HEK293 (cell line): ENCODE data around the gene UBR4.

Experiments used
- CTCF ChIA-PET: fragments of 350-600 bp; formaldehyde crosslinking; extraction: SDS; loops from one replicate; lab custom pipeline; 2021; ENCODE audit warnings: antibody characterized with exemption; lab: Yijun Ruan, JAX
- POLR2A ChIA-PET: fragments of 300-600 bp; formaldehyde crosslinking; extraction: SDS; loops from one replicate; lab custom pipeline; 2020; ENCODE audit warnings: antibody characterized with exemption, inconsistent platforms; lab: Yijun Ruan, JAX
- H3K27ac ChIP-seq: fragments of 200-500 bp; sonication (Bioruptor generic); 2 replicates; pipeline ENCODE4 v1.5.1; 2014; ENCODE audit warnings: low read depth, low read length, control low read depth, inconsistent platforms; ENCODE audit errors: extremely low read depth
- H3K36me3 ChIP-seq, 2 experiments: fragments of 200-500 bp in 1 of 2; sonication (Bioruptor generic) in 1 of 2; 1 replicate in 1 of 2; 2 replicates in 1 of 2; pipeline ENCODE4 v1.5.1; 2014 to 2017; ENCODE audit warnings: inconsistent platforms in 2 of 2, low read length in 2 of 2; ENCODE audit not compliant: control insufficient read depth in 2 of 2, insufficient read depth in 1 of 2
- H3K4me1 ChIP-seq: fragments of 200-500 bp; sonication (Bioruptor generic); 2 replicates; pipeline ENCODE4 v1.5.1; 2014; ENCODE audit warnings: mild to moderate bottlenecking, low read length, inconsistent platforms; ENCODE audit not compliant: control insufficient read depth, insufficient read depth
- H3K4me3 ChIP-seq: 2 replicates; pipeline ENCODE4 v1.5.1; 2011; ENCODE audit warnings: low read depth, mild to moderate bottlenecking, control low read depth, low read length, moderate library complexity
- H3K9me3 ChIP-seq: fragments of 200-500 bp; sonication (Bioruptor generic); 2 replicates; pipeline ENCODE4 v1.5.1; 2014; ENCODE audit warnings: low read depth, low read length, inconsistent platforms; ENCODE audit not compliant: control insufficient read depth, insufficient read depth
- HOXC10 ChIP-seq: sonication (generic); formaldehyde crosslinking; IDR thresholded peaks from 2 replicates; pipeline ENCODE4 v1.8.1; 2023; ENCODE audit warnings: mild to moderate bottlenecking, missing genetic modification reagents
- IKZF3 ChIP-seq: fragments of 450-650 bp; IDR thresholded peaks from 2 replicates; pipeline ENCODE4 v1.5.0; 2018; ENCODE audit warnings: missing biosample characterization, mild to moderate bottlenecking, missing genetic modification characterization, moderate library complexity
- MEIS1 ChIP-seq: sonication (generic); formaldehyde crosslinking; IDR thresholded peaks from 2 replicates; pipeline ENCODE4 v1.8.1; 2022; ENCODE audit warnings: missing genetic modification reagents, mild to moderate bottlenecking, borderline replicate concordance
- MZF1 ChIP-seq: fragments of 450-650 bp; formaldehyde crosslinking; IDR thresholded peaks from 2 replicates; pipeline ENCODE4 v1.5.1; 2017; ENCODE audit warnings: missing biosample characterization, missing genetic modification characterization, borderline replicate concordance
- PRDM1 ChIP-seq: fragments of 450-650 bp; formaldehyde crosslinking; IDR thresholded peaks from 2 replicates; pipeline ENCODE4; 2016; ENCODE audit warnings: missing biosample characterization, missing genetic modification characterization
- TRIM28 ChIP-seq: IDR thresholded peaks from 2 replicates; pipeline ENCODE4 v1.6.1; 2011; ENCODE audit warnings: low read length, control low read depth, borderline replicate concordance
- ZFP69B ChIP-seq: fragments of 450-650 bp; formaldehyde crosslinking; IDR thresholded peaks from 2 replicates; pipeline ENCODE4 v1.5.1; 2016; ENCODE audit warnings: missing biosample characterization, missing genetic modification characterization
- ZNF10 ChIP-seq: fragments of 450-650 bp; formaldehyde crosslinking; IDR thresholded peaks from 2 replicates; pipeline ENCODE4 v1.5.1; 2017; ENCODE audit warnings: missing biosample characterization, missing genetic modification characterization
- ZNF140 ChIP-seq: fragments of 450-650 bp; formaldehyde crosslinking; IDR thresholded peaks from 2 replicates; pipeline ENCODE4 v1.5.1; 2016; ENCODE audit warnings: missing biosample characterization, missing genetic modification characterization
- ZNF155 ChIP-seq: fragments of 450-650 bp; formaldehyde crosslinking; IDR thresholded peaks from 2 replicates; pipeline ENCODE4 v1.5.1; 2016; ENCODE audit warnings: missing biosample characterization, missing genetic modification characterization
- ZNF354C ChIP-seq: fragments of 450-650 bp; formaldehyde crosslinking; IDR thresholded peaks from 2 replicates; pipeline ENCODE4 v1.5.1; 2016; ENCODE audit warnings: missing biosample characterization, missing genetic modification characterization, low read depth, borderline replicate concordance
- ZNF501 ChIP-seq: fragments of 450-650 bp; formaldehyde crosslinking; IDR thresholded peaks from 2 replicates; pipeline ENCODE4 v1.5.1; 2016; ENCODE audit warnings: missing biosample characterization, missing genetic modification characterization
- ZNF521 ChIP-seq: fragments of 450-650 bp; formaldehyde crosslinking; IDR thresholded peaks from 2 replicates; pipeline ENCODE4 v1.5.1; 2017; ENCODE audit warnings: missing biosample characterization, mild to moderate bottlenecking, missing genetic modification characterization
- ZNF560 ChIP-seq: fragments of 450-650 bp; formaldehyde crosslinking; IDR thresholded peaks from 2 replicates; pipeline ENCODE4 v1.5.1; 2017; ENCODE audit warnings: missing biosample characterization, missing genetic modification characterization, borderline replicate concordance
- ZNF610 ChIP-seq: fragments of 450-650 bp; formaldehyde crosslinking; IDR thresholded peaks from 2 replicates; pipeline ENCODE4 v1.5.1; 2016; ENCODE audit warnings: missing biosample characterization, missing genetic modification characterization, borderline replicate concordance
- ZNF747 ChIP-seq: fragments of 450-650 bp; formaldehyde crosslinking; IDR thresholded peaks from 2 replicates; pipeline ENCODE4 v1.5.1; 2016; ENCODE audit warnings: missing biosample characterization, missing genetic modification characterization
- ZNF830 ChIP-seq: fragments of 450-650 bp; IDR thresholded peaks from 2 replicates; pipeline ENCODE4 v1.5.0; 2018; ENCODE audit warnings: missing biosample characterization, missing genetic modification characterization, low read depth, mild to moderate bottlenecking, moderate library complexity
- ZSCAN23 ChIP-seq: fragments of 450-650 bp; formaldehyde crosslinking; IDR thresholded peaks from 2 replicates; pipeline ENCODE4 v1.5.1; 2016; ENCODE audit warnings: missing biosample characterization, missing genetic modification characterization
- TF ChIP-seq, protein P1 (sequence below): fragments of 450-650 bp; formaldehyde crosslinking; IDR thresholded peaks from 2 replicates; pipeline ENCODE4 v1.5.1; 2016; ENCODE audit warnings: missing biosample characterization, missing genetic modification characterization
- TF ChIP-seq, protein P2 (sequence below): fragments of 450-650 bp; formaldehyde crosslinking; IDR thresholded peaks from 2 replicates; pipeline ENCODE4 v1.5.1; 2016; ENCODE audit warnings: missing biosample characterization, missing genetic modification characterization
- TF ChIP-seq, protein P3 (sequence below): fragments of 450-650 bp; IDR thresholded peaks from 2 replicates; pipeline ENCODE4 v1.5.1; 2018; ENCODE audit warnings: missing biosample characterization, missing genetic modification characterization
- TF ChIP-seq, protein P4 (sequence below): fragments of 450-650 bp; formaldehyde crosslinking; IDR thresholded peaks from 2 replicates; pipeline ENCODE4 v1.5.1; 2016; ENCODE audit warnings: missing biosample characterization, missing genetic modification characterization
- TF ChIP-seq, protein P5 (sequence below): fragments of 450-650 bp; formaldehyde crosslinking; IDR thresholded peaks from 2 replicates; pipeline ENCODE4 v1.5.1; 2017; ENCODE audit warnings: missing biosample characterization, mild to moderate bottlenecking, missing genetic modification characterization, moderate library complexity

UBR4 gene

DNA sequence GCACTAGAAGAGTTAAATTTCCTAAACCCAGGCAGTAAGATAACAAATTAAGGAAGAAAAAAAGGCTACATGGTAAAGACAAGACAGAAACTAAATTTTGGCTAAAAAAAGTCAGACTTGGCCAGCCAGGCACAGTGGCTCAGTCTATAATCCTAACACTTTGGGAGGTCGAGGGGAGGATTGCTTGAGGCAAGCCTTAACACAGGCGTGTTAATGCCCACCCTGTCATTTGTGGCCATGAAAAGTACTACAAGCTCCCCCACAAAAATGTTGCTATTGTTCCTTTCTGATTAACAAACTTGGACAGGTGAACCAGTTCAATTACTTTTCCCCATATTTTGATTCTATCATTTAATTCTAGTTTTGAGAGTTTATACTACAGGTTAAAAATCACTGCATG lies 32.3 kb downstream of the UBR4 start (continued):
- no peak for TF ChIP-seq ZNF560 (tag by site-specific recombination)
- TF ChIP-seq MZF1 (tag by site-specific recombination): no peak
- TF ChIP-seq ZFP69B (tag by site-specific recombination): no peak
- TF ChIP-seq MEIS1: no peak
- no peak for TF ChIP-seq ZNF747 (tag by site-specific recombination)
- TF ChIP-seq ZNF354C: no peak
- no peak for TF ChIP-seq ZNF521
- no peak for TF ChIP-seq IKZF3
- no peak for TF ChIP-seq ZSCAN23 (tag by site-specific recombination)
- TF ChIP-seq ZNF140 (tag by site-specific recombination): no peak
- TF ChIP-seq, all 188 proteins: peak for 0

DNA sequence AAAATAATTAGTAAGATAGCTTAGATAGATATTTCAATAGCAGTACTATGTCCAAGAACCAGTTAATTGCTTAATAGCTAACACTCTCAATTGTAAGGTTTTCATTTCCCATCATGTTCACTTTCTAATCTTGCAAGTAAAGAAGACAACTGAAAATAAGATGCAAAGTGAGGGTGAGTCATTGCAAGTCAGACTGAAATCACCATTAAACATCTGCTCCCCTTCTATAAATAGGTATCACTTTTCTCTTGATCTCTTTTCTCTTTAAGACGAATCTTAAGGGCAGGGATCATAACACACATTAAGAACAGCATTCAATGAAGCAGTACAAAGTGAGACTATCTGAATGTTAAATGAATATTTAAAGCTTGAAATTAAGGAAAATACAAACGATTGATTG lies 40.4 kb downstream of the UBR4 start:
- TF ChIP-seq PRDM1 (tag by site-specific recombination) (peak; percentile 85), TRIM28 (no peak), ZNF501 (tag by site-specific recombination) (no peak)
- TF ChIP-seq, protein P1, sequence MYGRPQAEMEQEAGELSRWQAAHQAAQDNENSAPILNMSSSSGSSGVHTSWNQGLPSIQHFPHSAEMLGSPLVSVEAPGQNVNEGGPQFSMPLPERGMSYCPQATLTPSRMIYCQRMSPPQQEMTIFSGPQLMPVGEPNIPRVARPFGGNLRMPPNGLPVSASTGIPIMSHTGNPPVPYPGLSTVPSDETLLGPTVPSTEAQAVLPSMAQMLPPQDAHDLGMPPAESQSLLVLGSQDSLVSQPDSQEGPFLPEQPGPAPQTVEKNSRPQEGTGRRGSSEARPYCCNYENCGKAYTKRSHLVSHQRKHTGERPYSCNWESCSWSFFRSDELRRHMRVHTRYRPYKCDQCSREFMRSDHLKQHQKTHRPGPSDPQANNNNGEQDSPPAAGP (tag by site-specific recombination): no peak
- TF ChIP-seq, protein P2, sequence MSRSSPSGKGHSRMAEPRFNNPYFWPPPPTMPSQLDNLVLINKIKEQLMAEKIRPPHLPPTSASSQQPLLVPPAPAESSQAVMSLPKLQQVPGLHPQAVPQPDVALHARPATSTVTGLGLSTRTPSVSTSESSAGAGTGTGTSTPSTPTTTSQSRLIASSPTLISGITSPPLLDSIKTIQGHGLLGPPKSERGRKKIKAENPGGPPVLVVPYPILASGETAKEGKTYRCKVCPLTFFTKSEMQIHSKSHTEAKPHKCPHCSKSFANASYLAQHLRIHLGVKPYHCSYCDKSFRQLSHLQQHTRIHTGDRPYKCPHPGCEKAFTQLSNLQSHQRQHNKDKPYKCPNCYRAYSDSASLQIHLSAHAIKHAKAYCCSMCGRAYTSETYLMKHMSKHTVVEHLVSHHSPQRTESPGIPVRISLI (tag by site-specific recombination): no peak
- TF ChIP-seq, protein P3, sequence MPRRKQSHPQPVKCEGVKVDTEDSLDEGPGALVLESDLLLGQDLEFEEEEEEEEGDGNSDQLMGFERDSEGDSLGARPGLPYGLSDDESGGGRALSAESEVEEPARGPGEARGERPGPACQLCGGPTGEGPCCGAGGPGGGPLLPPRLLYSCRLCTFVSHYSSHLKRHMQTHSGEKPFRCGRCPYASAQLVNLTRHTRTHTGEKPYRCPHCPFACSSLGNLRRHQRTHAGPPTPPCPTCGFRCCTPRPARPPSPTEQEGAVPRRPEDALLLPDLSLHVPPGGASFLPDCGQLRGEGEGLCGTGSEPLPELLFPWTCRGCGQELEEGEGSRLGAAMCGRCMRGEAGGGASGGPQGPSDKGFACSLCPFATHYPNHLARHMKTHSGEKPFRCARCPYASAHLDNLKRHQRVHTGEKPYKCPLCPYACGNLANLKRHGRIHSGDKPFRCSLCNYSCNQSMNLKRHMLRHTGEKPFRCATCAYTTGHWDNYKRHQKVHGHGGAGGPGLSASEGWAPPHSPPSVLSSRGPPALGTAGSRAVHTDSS: no peak
- TF ChIP-seq, all 188 proteins: peak for 1
- Histone ChIP-seq H3K27ac (no peak overlapping the region), H3K4me1 (no peaks in the 10 kb centered on the region), H3K36me3 (peaks cover 62 to 99% of the 10 kb centered on the region in 2 experiments), H3K9me3 (no peaks in the 10 kb centered on the region), H3K4me3 (no peak overlapping the region)
- ChIA-PET CTCF (interaction anchor here (0.5 to 1.1 kb wide), 4 partner anchors 10 to 1043 kb away, joined by 3 to 5 read pairs (median 4); no protein-coding TSS in a partner anchor), POLR2A (no interaction called here)

DNA sequence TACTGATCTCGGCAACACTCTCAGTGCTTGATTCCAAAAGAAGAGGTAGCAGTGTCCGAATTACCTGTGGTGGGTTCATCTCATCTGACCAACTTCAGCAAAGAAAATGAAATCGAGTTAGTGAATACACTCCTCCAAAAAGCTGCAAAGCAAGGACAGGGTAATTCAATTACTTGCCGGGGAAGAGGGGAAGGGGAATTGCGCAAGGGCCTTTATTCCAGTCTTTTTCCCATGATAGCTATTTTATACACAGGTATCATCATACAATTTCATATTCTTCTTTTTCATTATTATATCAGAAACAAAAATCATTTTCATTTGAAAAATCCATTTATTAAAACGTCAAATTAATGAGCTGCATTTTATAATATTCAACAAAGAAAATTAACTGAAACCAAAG lies 42.9 kb downstream of the UBR4 start:
- Histone ChIP-seq H3K36me3 (peaks cover 47 to 100% of the 10 kb centered on the region in 2 experiments), H3K4me1 (no peaks in the 10 kb centered on the region), H3K9me3 (no peaks in the 10 kb centered on the region), H3K27ac (no peak overlapping the region), H3K4me3 (no peak overlapping the region)
- CTCF ChIA-PET: interaction anchor here (1.1 kb wide), 2 partner anchors 11 to 32 kb away, joined by 3 read pairs; no protein-coding TSS in a partner anchor
- TF ChIP-seq ZNF155 (tag by site-specific recombination): no peak
- POLR2A ChIA-PET: interaction anchor here (0.6 kb wide), 1 partner anchor 482 kb away, joined by 3 read pairs; no protein-coding TSS in a partner anchor

DNA sequence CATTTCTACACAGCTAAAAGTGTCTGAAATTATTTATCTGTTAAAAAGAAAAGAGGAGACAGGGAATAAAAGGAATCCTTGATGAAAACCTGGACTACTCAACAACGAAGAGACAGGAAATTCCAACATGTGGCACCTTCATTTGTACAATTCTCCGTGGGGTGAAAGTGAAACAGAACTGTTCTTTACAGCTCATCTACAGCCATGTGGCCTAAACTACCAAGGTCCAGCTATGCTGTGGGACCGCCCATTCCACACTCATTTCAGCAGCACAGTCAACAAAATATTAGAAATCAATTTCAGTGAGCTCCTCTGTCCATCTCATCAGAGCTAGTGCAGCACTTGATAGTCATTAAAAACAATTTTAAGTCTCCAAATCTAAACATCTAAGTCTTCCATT lies 44.0 kb downstream of the UBR4 start:
- ChIA-PET CTCF (interaction anchor here (0.6 to 2.0 kb wide), 6 partner anchors 10 to 539 kb away, joined by 3 to 6 read pairs (median 4); no protein-coding TSS in a partner anchor), POLR2A (no interaction called here)
- H3K4me1 ChIP-seq: no peaks in the 10 kb centered on the region
- no peaks in the 10 kb centered on the region for H3K9me3 ChIP-seq
- no peak overlapping the region for H3K27ac ChIP-seq
- peaks cover 48 to 100% of the 10 kb centered on the region in 2 experiments for H3K36me3 ChIP-seq
- no peak overlapping the region for H3K4me3 ChIP-seq
- TF ChIP-seq, protein P4, sequence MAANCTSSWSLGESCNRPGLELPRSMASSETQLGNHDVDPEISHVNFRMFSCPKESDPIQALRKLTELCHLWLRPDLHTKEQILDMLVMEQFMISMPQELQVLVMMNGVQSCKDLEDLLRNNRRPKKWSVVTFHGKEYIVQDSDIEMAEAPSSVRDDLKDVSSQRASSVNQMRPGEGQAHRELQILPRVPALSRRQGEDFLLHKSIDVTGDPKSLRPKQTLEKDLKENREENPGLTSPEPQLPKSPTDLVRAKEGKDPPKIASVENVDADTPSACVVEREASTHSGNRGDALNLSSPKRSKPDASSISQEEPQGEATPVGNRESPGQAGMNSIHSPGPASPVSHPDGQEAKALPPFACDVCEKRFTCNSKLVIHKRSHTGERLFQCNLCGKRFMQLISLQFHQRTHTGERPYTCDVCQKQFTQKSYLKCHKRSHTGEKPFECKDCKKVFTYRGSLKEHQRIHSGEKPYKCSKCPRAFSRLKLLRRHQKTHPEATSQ (tag by site-specific recombination): no peak
- TF ChIP-seq ZNF830 (tag by site-specific recombination) (no peak), HOXC10 (no peak), ZNF610 (tag by site-specific recombination) (no peak), ZNF10 (no peak)
- TF ChIP-seq, protein P5, sequence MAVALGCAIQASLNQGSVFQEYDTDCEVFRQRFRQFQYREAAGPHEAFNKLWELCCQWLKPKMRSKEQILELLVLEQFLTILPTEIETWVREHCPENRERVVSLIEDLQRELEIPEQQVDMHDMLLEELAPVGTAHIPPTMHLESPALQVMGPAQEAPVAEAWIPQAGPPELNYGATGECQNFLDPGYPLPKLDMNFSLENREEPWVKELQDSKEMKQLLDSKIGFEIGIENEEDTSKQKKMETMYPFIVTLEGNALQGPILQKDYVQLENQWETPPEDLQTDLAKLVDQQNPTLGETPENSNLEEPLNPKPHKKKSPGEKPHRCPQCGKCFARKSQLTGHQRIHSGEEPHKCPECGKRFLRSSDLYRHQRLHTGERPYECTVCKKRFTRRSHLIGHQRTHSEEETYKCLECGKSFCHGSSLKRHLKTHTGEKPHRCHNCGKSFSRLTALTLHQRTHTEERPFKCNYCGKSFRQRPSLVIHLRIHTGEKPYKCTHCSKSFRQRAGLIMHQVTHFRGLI (tag by site-specific recombination): no peak
